Activated B cell treated with CpG ODN at 0.5 μM for 24 hours (primary cell): Measurements from ENCODE around the gene ETV6. TPM values are rescaled to one million over a fixed set of nuclear protein-coding genes. Genes with fewer than 3 reads are reported as not detected.

Source experiments
- ATAC-seq: fragments of 200-7000 bp; cut with Tn5 transposase; one replicate; pipeline ENCODE4 v1.10.0; 2021; ENCODE audit warnings: low read depth, mild to moderate bottlenecking, moderate library complexity
- CTCF ChIA-PET: fragments of 350-600 bp; sonication (Branson Sonifier 250); formaldehyde crosslinking; loops from one replicate; lab custom pipeline; 2021; ENCODE audit warnings: antibody characterized with exemption; lab: Charles Lee
- POLR2A ChIA-PET: fragments of 350-600 bp; sonication (Branson Sonifier 250); formaldehyde crosslinking; loops from one replicate; lab custom pipeline; 2021; ENCODE audit warnings: antibody characterized with exemption; lab: Charles Lee
- DNase-seq: peaks from one replicate; pipeline ENCODE4 v3.0.0; 2022
- H3K27ac Mint-ChIP-seq: one replicate; pipeline ENCODE4 v1.8.0; 2020; ENCODE audit warnings: mixed read lengths
- H3K27me3 Mint-ChIP-seq: one replicate; pipeline ENCODE4 v1.8.0; 2021; ENCODE audit warnings: mixed read lengths
- H3K36me3 Mint-ChIP-seq: one replicate; pipeline ENCODE4 v1.8.0; 2021; ENCODE audit warnings: low read depth, mixed read lengths
- H3K4me1 Mint-ChIP-seq: one replicate; pipeline ENCODE4 v1.8.0; 2021; ENCODE audit warnings: mixed read lengths
- H3K4me3 Mint-ChIP-seq: one replicate; pipeline ENCODE4 v1.8.0; 2020; ENCODE audit warnings: mild to moderate bottlenecking, mixed read lengths
- H3K9me3 Mint-ChIP-seq: one replicate; pipeline ENCODE4 v1.8.0; 2020; ENCODE audit warnings: mixed read lengths
- CTCF ChIP-seq: fragments of 200-600 bp; IDR thresholded peaks from one replicate; pipeline ENCODE4 v1.8.0; 2022; ENCODE audit warnings: antibody characterized with exemption, mild to moderate bottlenecking
- intact Hi-C: fragments of 100-400 bp; cut with micrococcal nuclease; formaldehyde crosslinking; loops from one replicate; pipeline ENCODE4 v1.15.1; 2024
- total RNA-seq: library from RNA; stranded (reverse); gene quantifications from 2 replicates; pipeline ENCODE4 v1.2.3, GENCODE V29; 2022

Gene ETV6
- total RNA-seq, 1 donor from 2014 or later, result 130 TPM

GRCh38 chr12:11746940-11747716 lies 97.7 kb downstream of the ETV6 start:
- no peak for TF ChIP-seq CTCF
- Mint-ChIP-seq H3K27ac (peak overlapping the region; percentile 93), H3K4me3 (peak overlapping the region; percentile 67), H3K9me3 (no peaks in the 10 kb centered on the region), H3K27me3 (no peaks in the 10 kb centered on the region), H3K36me3 (peaks cover 16% of the 10 kb centered on the region), H3K4me1 (peaks cover 98% of the 10 kb centered on the region)
- CTCF ChIA-PET, result interaction anchor here (0.8 to 2.0 kb wide), 10 partner anchors 12 to 990 kb away, joined by 3 to 8 read pairs (median 5); partner anchors contain the start of gene ETV6
- ATAC-seq (no peak), DNase-seq (no peak)
- POLR2A ChIA-PET, result interaction anchor here (0.5 to 16.0 kb wide), 21 partner anchors 9 to 977 kb away, joined by 3 to 433 read pairs (median 6); partner anchors contain the start of gene ETV6
- intact Hi-C loops, result loop anchor here (1.0 to 5.0 kb wide), 7 partner anchors 16 to 970 kb away; partner anchors contain the start of genes CDKN1B and ETV6

- CTCF ChIA-PET, result interaction anchor here (0.8 to 2.0 kb wide), 6 partner anchors 11 to 166 kb away, joined by 3 to 7 read pairs (median 5); partner anchors contain the start of gene ETV6
- DNase-seq (no peak), ATAC-seq (no peak)
- Mint-ChIP-seq H3K9me3 (no peaks in the 10 kb centered on the region), H3K4me3 (no peak overlapping the region), H3K4me1 (peaks cover 99% of the 10 kb centered on the region), H3K27me3 (no peaks in the 10 kb centered on the region), H3K27ac (peak overlapping the region; percentile 93), H3K36me3 (peaks cover 23% of the 10 kb centered on the region)
- TF ChIP-seq CTCF, result no peak
- intact Hi-C loops, result loop anchor here (5.0 kb wide), 3 partner anchors 64 to 969 kb away; partner anchors contain the start of gene CDKN1B
- POLR2A ChIA-PET, result interaction anchor here (0.8 to 16.0 kb wide), 12 partner anchors 9 to 976 kb away, joined by 3 to 433 read pairs (median 5); partner anchors contain the start of gene ETV6
Observed at GRCh38 chr12:11747969-11748368, 98.5 kb downstream of the ETV6 start.

GRCh38 chr12:11748903-11749302 lies 99.4 kb downstream of the ETV6 start:
- TF ChIP-seq CTCF, result no peak
- Mint-ChIP-seq H3K27me3 (no peaks in the 10 kb centered on the region), H3K4me1 (peaks cover 99% of the 10 kb centered on the region), H3K36me3 (peaks cover 23% of the 10 kb centered on the region), H3K27ac (peak overlapping the region; percentile 92), H3K9me3 (no peaks in the 10 kb centered on the region), H3K4me3 (no peak overlapping the region)
- no peak for ATAC-seq
- ChIA-PET POLR2A (interaction anchor here (0.7 to 16.0 kb wide), 8 partner anchors 15 to 99 kb away, joined by 4 to 433 read pairs (median 10); partner anchors contain the start of gene ETV6), CTCF (interaction anchor here (1.7 to 2.0 kb wide), 2 partner anchors 10 to 99 kb away, joined by 4 to 7 read pairs; partner anchors contain the start of gene ETV6)
- no peak for DNase-seq
- intact Hi-C loops, result loop anchor here (5.0 kb wide), 3 partner anchors 63 to 968 kb away; partner anchors contain the start of gene CDKN1B

GRCh38 chr12:11749943-11750690 lies 100.6 kb downstream of the ETV6 start:
- TF ChIP-seq CTCF, result no peak
- ChIA-PET POLR2A (interaction anchor here (0.6 to 16.0 kb wide), 16 partner anchors 10 to 260 kb away, joined by 3 to 433 read pairs (median 6); partner anchors contain the start of gene ETV6), CTCF (interaction anchor here (0.8 to 2.2 kb wide), 5 partner anchors 16 to 170 kb away, joined by 3 to 8 read pairs (median 3); no protein-coding TSS in a partner anchor)
- ATAC-seq (peak; percentile 53), DNase-seq (no peak)
- peaks cover 33% of the 10 kb centered on the region for H3K36me3 Mint-ChIP-seq
- intact Hi-C loops, result loop anchor here (1.0 to 5.0 kb wide), 9 partner anchors 9 to 967 kb away; partner anchors contain the start of gene CDKN1B
- peaks cover 89% of the 10 kb centered on the region for H3K4me1 Mint-ChIP-seq
- H3K27me3 Mint-ChIP-seq, result no peaks in the 10 kb centered on the region
- H3K27ac Mint-ChIP-seq, result peak overlapping the region; percentile 92
- no peaks in the 10 kb centered on the region for H3K9me3 Mint-ChIP-seq
- H3K4me3 Mint-ChIP-seq, result peak overlapping the region; percentile 68
